ENCODE data around the gene EMC7. TPM values are rescaled to one million over a fixed set of nuclear protein-coding genes. Genes with fewer than 3 reads are reported as not detected.

EMC7 gene
- total RNA-seq, 1 experiment from 2014 or later, result 55.6 TPM

DNA sequence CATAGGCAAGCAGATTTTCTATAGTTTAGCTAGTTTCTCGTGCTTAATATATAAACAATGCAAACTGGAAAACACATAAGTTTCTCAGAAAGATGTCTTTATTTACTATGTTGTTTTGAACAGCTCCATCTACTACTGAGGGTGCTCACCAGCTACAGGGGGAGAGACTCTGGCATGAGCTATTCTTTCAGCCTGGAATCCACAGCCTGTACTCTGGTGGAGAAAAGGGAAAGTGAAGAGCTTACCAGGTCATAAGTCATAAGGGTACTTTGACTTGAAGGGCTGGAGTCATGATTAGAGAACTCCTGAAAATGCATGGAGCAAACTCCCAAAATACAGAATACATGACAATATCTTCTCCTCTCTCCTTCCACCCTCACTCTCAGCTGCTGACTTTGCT, 58.3 kb downstream of the EMC7 start:
- WGBS (ENCODE audit: extremely low coverage, insufficient read length, low lambda C conversion rate), result no CpG with 5 or more reads among the region's 1 CpG

More for the DNA sequence above, 58.3 kb downstream of the EMC7 start:
- H4K20me1 ChIP-seq (ENCODE audit: control insufficient read depth, insufficient read depth, insufficient read length), result no peaks in the 10 kb centered on the region
- H3T11ph ChIP-seq (ENCODE audit: low read length), result no peak overlapping the region
- no peak overlapping the region for H2BK20ac ChIP-seq (ENCODE audit: low read depth, low read length, poor library complexity, severe bottlenecking)
- Mint-ChIP-seq H3K27ac (no peak overlapping the region), H3K9me3 (no peaks in the 10 kb centered on the region), H3K36me3 (ENCODE audit: insufficient read depth in 1 of 3, low read depth in 3 of 3) (no peaks in the 10 kb centered on the region), H3K27me3 (ENCODE audit: low read depth) (peaks cover 28% of the 10 kb centered on the region), H3K4me3 (no peak overlapping the region), H3K4me1 (peaks cover 5 to 8% of the 10 kb centered on the region in 2 experiments)
- H3K4me2 ChIP-seq (ENCODE audit: insufficient read depth, insufficient read length, low read length), result no peak overlapping the region
- H3K79me2 ChIP-seq (ENCODE audit: insufficient read depth, low read length), result no peaks in the 10 kb centered on the region
- no peaks in the 10 kb centered on the region; the same call in 1 of the 2 replicates for H3K4me1 ChIP-seq (ENCODE audit: insufficient read depth, low read length)
- peaks cover 18% of the 10 kb centered on the region; the same call in 1 of the 2 replicates for H3K27me3 ChIP-seq (ENCODE audit: insufficient read depth, low read length)
- DNase-seq, result no peak
- no peak overlapping the region for H2BK120ac ChIP-seq (ENCODE audit: low read depth, low read length, poor library complexity, severe bottlenecking)
- H3K14ac ChIP-seq (ENCODE audit: insufficient read depth, low read length), result no peak overlapping the region
- no peaks in the 10 kb centered on the region for H3K9me3 ChIP-seq (ENCODE audit: control insufficient read depth, low read depth, low read length)
- H3K4ac ChIP-seq (ENCODE audit: low read depth, low read length), result no peak overlapping the region
- no peak overlapping the region for H4K5ac ChIP-seq (ENCODE audit: insufficient read length, low read depth, low read length)
- H4K91ac ChIP-seq (ENCODE audit: insufficient read length, low read depth, low read length), result no peak overlapping the region
- no peak overlapping the region for H2BK15ac ChIP-seq (ENCODE audit: low read depth, low read length)
- no peak overlapping the region for H4K8ac ChIP-seq (replicated peaks; ENCODE audit: insufficient read length, low read depth, low read length)
- no peak overlapping the region for H2BK12ac ChIP-seq (ENCODE audit: insufficient read length, low read depth, low read length)
- H3K18ac ChIP-seq (ENCODE audit: insufficient read length, low read depth, low read length), result no peak overlapping the region
- H2AFZ ChIP-seq (ENCODE audit: low read length), result no peak overlapping the region
- H2AK5ac ChIP-seq (ENCODE audit: insufficient read length, low read length), result no peak overlapping the region
- H3K79me1 ChIP-seq (ENCODE audit: insufficient read depth, low read depth, low read length, poor library complexity, severe bottlenecking), result no peaks in the 10 kb centered on the region
- TF ChIP-seq, protein P1, sequence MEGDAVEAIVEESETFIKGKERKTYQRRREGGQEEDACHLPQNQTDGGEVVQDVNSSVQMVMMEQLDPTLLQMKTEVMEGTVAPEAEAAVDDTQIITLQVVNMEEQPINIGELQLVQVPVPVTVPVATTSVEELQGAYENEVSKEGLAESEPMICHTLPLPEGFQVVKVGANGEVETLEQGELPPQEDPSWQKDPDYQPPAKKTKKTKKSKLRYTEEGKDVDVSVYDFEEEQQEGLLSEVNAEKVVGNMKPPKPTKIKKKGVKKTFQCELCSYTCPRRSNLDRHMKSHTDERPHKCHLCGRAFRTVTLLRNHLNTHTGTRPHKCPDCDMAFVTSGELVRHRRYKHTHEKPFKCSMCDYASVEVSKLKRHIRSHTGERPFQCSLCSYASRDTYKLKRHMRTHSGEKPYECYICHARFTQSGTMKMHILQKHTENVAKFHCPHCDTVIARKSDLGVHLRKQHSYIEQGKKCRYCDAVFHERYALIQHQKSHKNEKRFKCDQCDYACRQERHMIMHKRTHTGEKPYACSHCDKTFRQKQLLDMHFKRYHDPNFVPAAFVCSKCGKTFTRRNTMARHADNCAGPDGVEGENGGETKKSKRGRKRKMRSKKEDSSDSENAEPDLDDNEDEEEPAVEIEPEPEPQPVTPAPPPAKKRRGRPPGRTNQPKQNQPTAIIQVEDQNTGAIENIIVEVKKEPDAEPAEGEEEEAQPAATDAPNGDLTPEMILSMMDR (conservative IDR thresholded peaks at IDR 0.05), result no peak
- no peak overlapping the region for H3K9ac ChIP-seq (ENCODE audit: extremely low read depth, insufficient read length, low read length)
- no peak overlapping the region for H3K56ac ChIP-seq (ENCODE audit: insufficient read length, low read depth, low read length)
- H3K23ac ChIP-seq (ENCODE audit: insufficient read length, low read depth, low read length), result no peak overlapping the region
- no peaks in the 10 kb centered on the region for H3K23me2 ChIP-seq (ENCODE audit: insufficient read length, low read depth, low read length, poor library complexity, severe bottlenecking)
- no peak overlapping the region for H3K27ac ChIP-seq (ENCODE audit: insufficient read length, low read depth, low read length)
- no peak overlapping the region for H2BK5ac ChIP-seq (ENCODE audit: insufficient read length, low read length)

Data from H9 (cell line).